K562 (cell line): ENCODE results near the gene CNGA1. TPM values are rescaled to one million over a fixed set of nuclear protein-coding genes. Genes with fewer than 3 reads are reported as not detected.
"Not testable (repeated sequence)": the region's sequence is repeated elsewhere in the genome, so short reads cannot be mapped to it uniquely, and the experiment has no call there.

ENCODE experiments used
- ATAC-seq: fragments of 200-7000 bp; cut with Tn5 transposase; 3 replicates; pipeline ENCODE4 v1.9.1; 2020; ENCODE audit warnings: moderate library complexity
- BruUV-seq: library from RNA; stranded (reverse); fragments of 400-500 nt; replicated peaks from 2 replicates; lab custom pipeline; 2021; lab: Mats Ljungman, UMichigan
- CTCF ChIA-PET: fragments of 300-600 bp; formaldehyde crosslinking; extraction: SDS; loops from one replicate; lab custom pipeline; 2021; ENCODE audit warnings: low intra/inter-chr PET ratio; lab: Yijun Ruan, JAX
- POLR2A ChIA-PET: fragments of 300-600, 350-650 bp; sonication (Branson Sonifier 250); formaldehyde crosslinking; extraction: SDS; loops from one replicate; lab custom pipeline; 2021; ENCODE audit warnings: antibody characterized with exemption, inconsistent platforms; lab: Yijun Ruan, JAX
- DNase-seq, 4 experiments: peaks; one replicate each; pipeline versions ENCODE4 v3.0.0 to v3.0.0-alpha.2; 2011 to 2018; ENCODE audit warnings: low spot score in 3 of 4, mixed read lengths in 3 of 4; ENCODE audit errors: extremely low read depth in 1 of 4
- FAIRE-seq: peaks from 2 replicates; lab custom pipeline; 2011; peaks lifted over from hg19 to GRCh38; lab: Jason Lieb, UNC
- H2AFZ ChIP-seq: 2 replicates; pipeline ENCODE4 v1.6.0; 2011; ENCODE audit warnings: low read depth, low read length, control low read depth, inconsistent platforms
- H3K27ac ChIP-seq: fragments of 200-600 bp; 3 replicates; pipeline ENCODE4 v1.8.0; 2011; ENCODE audit warnings: low read depth, mild to moderate bottlenecking, control low read depth, inconsistent platforms, low read length, moderate library complexity, mixed read lengths; ENCODE audit errors: extremely low read depth
- H3K27me3 ChIP-seq, 2 experiments: fragments of 300-600 bp in 1 of 2; 2 replicates in 1 of 2; 3 replicates in 1 of 2; pipeline versions ENCODE4 v1.6.0 to v1.8.0; 2011; ENCODE audit warnings: inconsistent platforms in 2 of 2, low read length in 2 of 2, mild to moderate bottlenecking in 1 of 2, mixed read lengths in 1 of 2, moderate library complexity in 1 of 2; ENCODE audit not compliant: control insufficient read depth in 2 of 2, insufficient read depth in 2 of 2
- H3K36me3 ChIP-seq: fragments of 300-600 bp; 3 replicates; pipeline ENCODE4 v1.8.0; 2011; ENCODE audit warnings: mild to moderate bottlenecking, low read length, inconsistent platforms; ENCODE audit not compliant: control insufficient read depth, insufficient read depth
- H3K4me1 ChIP-seq, 2 experiments: fragments of 200-600 bp in 1 of 2; replicated peaks in 1 of 2; 2 replicates in 1 of 2; 3 replicates in 1 of 2; pipeline versions ENCODE4 v1.5.1 to v1.8.0; 2011; ENCODE audit warnings: inconsistent platforms in 2 of 2, low read length in 2 of 2, mild to moderate bottlenecking in 1 of 2, mixed read lengths in 1 of 2, moderate library complexity in 1 of 2; ENCODE audit not compliant: control insufficient read depth in 2 of 2, insufficient read depth in 2 of 2
- H3K4me2 ChIP-seq: 2 replicates; pipeline ENCODE4 v1.6.1; 2011; ENCODE audit warnings: low read length, control low read depth, inconsistent platforms, mixed read lengths; ENCODE audit not compliant: insufficient read depth
- H3K4me3 ChIP-seq: fragments of 200-600 bp; sonication (generic), shearing (Covaris generic); 2 replicates; pipeline ENCODE4 v1.5.1; 2016; ENCODE audit warnings: control low read depth, inconsistent platforms
- H3K79me2 ChIP-seq: fragments of 200-600 bp; 3 replicates; pipeline ENCODE4 v1.8.0; 2011; ENCODE audit warnings: low read length, inconsistent platforms; ENCODE audit not compliant: control insufficient read depth, insufficient read depth
- H3K9ac ChIP-seq, 2 experiments: 2 replicates each; pipeline versions ENCODE4 v1.6.0 to v1.6.1; 2011; ENCODE audit warnings: low read depth in 2 of 2, low read length in 2 of 2, control low read depth in 1 of 2, inconsistent platforms in 1 of 2, mild to moderate bottlenecking in 1 of 2, mixed read lengths in 1 of 2; ENCODE audit not compliant: insufficient read depth in 1 of 2
- H3K9me1 ChIP-seq: one replicate; pipeline ENCODE4 v1.6.0; 2011; ENCODE audit warnings: inconsistent platforms, mild to moderate bottlenecking, low read length, moderate library complexity; ENCODE audit not compliant: control insufficient read depth, insufficient read depth
- H3K9me3 ChIP-seq: replicated peaks from 2 replicates; pipeline ENCODE4 v1.5.1; 2011; ENCODE audit warnings: low read depth, low read length, inconsistent platforms; ENCODE audit not compliant: control insufficient read depth, insufficient read depth
- H4K20me1 ChIP-seq: replicated peaks from 2 replicates; pipeline ENCODE4 v1.6.1; 2011; ENCODE audit warnings: low read length, inconsistent platforms, mixed read lengths; ENCODE audit not compliant: control insufficient read depth, insufficient read depth
- BHLHE40 ChIP-seq: IDR thresholded peaks from 2 replicates; pipeline ENCODE4 v1.6.1; 2011; ENCODE audit warnings: low read length, improper control_type of control experiment
- TCF3 ChIP-seq: sonication (generic); formaldehyde crosslinking; IDR thresholded peaks from 2 replicates; pipeline ENCODE4 v1.4.0; 2020; ENCODE audit warnings: mild to moderate bottlenecking, missing genetic modification reagents
- WGBS: fragments of 100-300 bp; shearing (Covaris generic); methylation state at CpG from one replicate; pipeline ENCODE4 v1.1.6; 2016; ENCODE audit warnings: low coverage, mixed read lengths; ENCODE audit not compliant: insufficient coverage; ENCODE audit errors: missing lambda C conversion rate; 5-methylcytosine and 5-hydroxymethylcytosine counted together
- in situ Hi-C: fragments of 300-500 bp; cut with MboI; formaldehyde crosslinking; loops from 4 replicates; pipeline ENCODE4 v1.15.0; 2018; ENCODE audit warnings: inconsistent platforms, mixed read lengths
- intact Hi-C: fragments of 100-400 bp; cut with micrococcal nuclease; formaldehyde crosslinking; loops from 2 replicates; pipeline ENCODE4 v1.14.2; 2022
- polyA plus RNA-seq, 8 experiments: library from polyadenylated mRNA; depleted of rRNA in 4 of 8; stranded (reverse) in 5 of 8; unstranded in 3 of 8; fragments of >200 nt; fragmentation: Nextera tagmentation in 2 of 8; fragmentation: Illumina TruSeq in 1 of 8; extraction: Ambion mirVana in 2 of 8; extraction: Trizol in 1 of 8; gene quantifications; 2 replicates each; pipeline versions ENCODE4 v1.2.1 to v1.2.3, GENCODE V29; 2011 to 2014; ENCODE audit warnings: inconsistent platforms in 1 of 8, missing spikeins in 1 of 8
- total RNA-seq, 7 experiments: library from RNA; depleted of rRNA in 6 of 7; stranded (reverse); fragments of >200 nt in 6 of 7; fragmentation: Illumina TruSeq in 2 of 7; extraction: Trizol in 2 of 7; gene quantifications; 2 replicates each; pipeline versions ENCODE4 v1.2.1 to v1.2.3, GENCODE V29; 2011 to 2021; ENCODE audit warnings: low replicate concordance in 1 of 7

The CNGA1 gene
- total and polyA plus RNA-seq, 9 of the 15 experiments (the other 6 are each of a cell fraction or from before 2014, with no cell fraction given): 0.03 to 0.29 (median 0.04) TPM; not detected in 5

DNA sequence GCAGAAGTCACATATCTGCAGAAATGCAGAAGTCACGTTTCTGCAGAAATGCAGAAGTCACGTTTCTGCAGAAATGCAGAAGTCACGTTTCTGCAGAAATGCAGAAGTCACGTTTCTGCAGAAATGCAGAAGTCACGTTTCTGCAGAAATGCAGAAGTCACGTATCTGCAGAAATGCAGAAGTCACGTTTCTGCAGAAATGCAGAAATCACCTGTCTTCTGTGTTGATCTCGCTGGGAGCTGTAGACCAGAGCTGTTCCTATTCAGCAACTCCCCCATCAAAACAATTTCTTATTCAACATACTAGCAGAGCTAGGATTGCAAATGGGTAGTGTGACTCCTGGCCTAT is 93.2 kb downstream of the CNGA1 start:
- H3K79me2 ChIP-seq, H2AFZ ChIP-seq, DNase-seq, H3K4me2 ChIP-seq, H3K9ac ChIP-seq, intact Hi-C loops, ATAC-seq, H3K36me3 ChIP-seq, POLR2A ChIA-PET, H4K20me1 ChIP-seq, CTCF ChIA-PET, H3K27me3 ChIP-seq, FAIRE-seq, H3K4me3 ChIP-seq, BruUV-seq, H3K9me3 ChIP-seq, H3K4me1 ChIP-seq, H3K9me1 ChIP-seq, H3K27ac ChIP-seq: not testable (repeated sequence)
- WGBS: 0% methylated on average over 6 of the region's 8 CpGs
- in situ Hi-C loops: loop anchor here (10.0 kb wide), 1 partner anchor 218 kb away; no protein-coding TSS in a partner anchor
- TF ChIP-seq BHLHE40: peak; percentile 70

DNA sequence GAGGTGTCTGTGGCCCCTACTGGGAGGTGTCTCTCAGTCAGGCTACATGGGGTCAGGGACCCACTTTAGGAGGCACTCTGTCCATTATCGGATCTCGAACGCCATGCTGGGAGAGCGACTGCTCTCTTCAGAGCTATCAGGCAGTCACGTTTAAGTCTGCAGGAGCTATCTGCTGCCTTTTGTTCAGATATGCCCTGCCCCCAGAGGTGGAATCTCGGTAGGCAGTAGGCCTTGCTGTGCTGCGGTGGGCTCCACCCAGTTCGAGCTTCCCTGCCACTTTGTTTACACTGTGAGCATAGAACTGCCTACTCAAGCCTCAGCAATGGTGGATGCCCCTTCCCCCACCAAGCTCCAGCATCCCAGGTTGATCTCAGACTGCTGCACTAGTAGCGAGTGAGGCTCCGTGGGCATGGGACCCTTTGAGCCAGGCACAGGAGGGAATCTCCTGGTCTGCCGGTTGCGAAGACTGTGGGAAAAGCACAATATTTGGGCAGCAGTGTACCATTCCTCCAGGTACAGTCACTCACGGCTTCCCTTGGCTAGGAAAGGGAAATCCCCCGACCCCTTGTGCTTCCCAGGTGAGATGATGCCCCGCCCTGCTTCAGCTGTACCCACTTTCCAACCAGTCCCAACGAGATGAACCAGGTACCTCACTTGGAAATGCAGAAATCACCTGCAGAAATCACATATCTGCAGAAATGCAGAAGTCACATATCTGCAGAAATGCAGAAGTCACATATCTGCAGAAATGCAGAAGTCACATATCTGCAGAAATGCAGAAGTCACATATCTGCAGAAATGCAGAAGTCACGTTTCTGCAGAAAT is 93.8 kb downstream of the CNGA1 start:
- ATAC-seq, H2AFZ ChIP-seq, H3K79me2 ChIP-seq, FAIRE-seq, H3K36me3 ChIP-seq, H3K4me3 ChIP-seq, POLR2A ChIA-PET, H3K4me1 ChIP-seq, intact Hi-C loops, H3K9me1 ChIP-seq, H3K4me2 ChIP-seq, BruUV-seq, H3K9me3 ChIP-seq, H3K27ac ChIP-seq, H3K9ac ChIP-seq, H4K20me1 ChIP-seq, CTCF ChIA-PET, H3K27me3 ChIP-seq: not testable (repeated sequence)
- DNase-seq: peak in 1 of 4 experiments; percentile 12
- TF ChIP-seq TCF3: 0 out of 2 replicates have a peak, but pooled peaks have one; percentile 16
- 3% methylated on average over 17 of the region's 17 CpGs for WGBS
- in situ Hi-C loops: loop anchor here (10.0 kb wide), 1 partner anchor 218 kb away; no protein-coding TSS in a partner anchor
